GM23248 (cell line): Measurements from ENCODE around the gene CFAP299.

ENCODE experiments used
- EZH2 ChIP-seq: fragments of 200-600 bp; sonication (generic); IDR thresholded peaks from 2 replicates; pipeline ENCODE4 v1.6.1; 2018; ENCODE audit warnings: antibody characterized with exemption, mild to moderate bottlenecking; ENCODE audit not compliant: insufficient read depth, poor library complexity, severe bottlenecking
- EZH2phosphoT487 ChIP-seq: fragments of 200-600 bp; sonication (generic); IDR thresholded peaks from 2 replicates; pipeline ENCODE4 v1.6.1; 2018; ENCODE audit warnings: antibody characterized with exemption, moderate library complexity, mild to moderate bottlenecking, low read depth; ENCODE audit not compliant: insufficient read depth

GRCh38 chr4:80529026-80529425 lies 193.5 kb downstream of the CFAP299 start:
- TF ChIP-seq EZH2 (no peak), EZH2phosphoT487 (no peak)
